Measurements from ENCODE around the gene MACO1.

The MACO1 gene

GRCh38 chr1:25545767-25546166 is 115.1 kb downstream of the MACO1 start:
- TF ChIP-seq CTCF (IDR thresholded peaks at IDR 0.05; ENCODE audit: extremely low read depth, insufficient read depth, missing control alignments) = no peak
- DNase-seq (ENCODE audit: low spot score) = no peak
- in situ Hi-C loops (cut with MboI; ENCODE audit: low pct_unique_long_range_greater_than_20kb, low sequenced_read_pairs, unreplicated experiment) = no loop called here

DNA sequence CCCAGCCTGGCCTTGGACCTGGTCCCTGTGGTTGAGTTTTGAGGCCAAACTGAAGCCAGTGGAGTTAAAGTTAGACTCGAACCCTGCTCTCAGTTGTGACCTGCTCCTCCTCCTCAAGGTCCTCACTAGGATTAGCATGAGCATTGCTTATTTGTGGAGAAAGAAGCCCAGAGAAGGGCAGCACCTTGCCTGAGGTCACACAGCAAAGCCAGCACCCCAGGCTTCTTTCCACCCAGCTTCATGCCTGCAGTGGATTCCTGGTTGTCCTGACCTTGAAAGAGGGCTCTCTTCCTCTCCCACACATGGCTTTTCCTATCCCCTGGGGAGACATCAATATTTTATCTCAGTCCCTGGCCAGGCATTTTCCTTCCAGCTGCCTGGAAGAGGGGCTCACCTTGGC is 115.5 kb downstream of the MACO1 start:
- in situ Hi-C loops (cut with MboI; ENCODE audit: low pct_unique_long_range_greater_than_20kb, low sequenced_read_pairs, unreplicated experiment) = no loop called here
- no peak for TF ChIP-seq CTCF (IDR thresholded peaks at IDR 0.05; ENCODE audit: extremely low read depth, insufficient read depth, missing control alignments)
- no peak for DNase-seq (ENCODE audit: low spot score)

GRCh38 chr1:25548601-25549000 is 117.9 kb downstream of the MACO1 start:
- no peak for DNase-seq (ENCODE audit: low spot score)
- in situ Hi-C loops (cut with MboI; ENCODE audit: low pct_unique_long_range_greater_than_20kb, low sequenced_read_pairs, unreplicated experiment) = no loop called here
- no peak for TF ChIP-seq CTCF (IDR thresholded peaks at IDR 0.05; ENCODE audit: extremely low read depth, insufficient read depth, missing control alignments)

- TF ChIP-seq CTCF (IDR thresholded peaks at IDR 0.05; ENCODE audit: extremely low read depth, insufficient read depth, missing control alignments) = no peak
- peak; percentile 93 for DNase-seq (ENCODE audit: low spot score)
- in situ Hi-C loops (cut with MboI; ENCODE audit: low pct_unique_long_range_greater_than_20kb, low sequenced_read_pairs, unreplicated experiment) = no loop called here
These were observed 118.8 kb downstream of the MACO1 start for GRCh38 chr1:25549273-25550154.

Measured in GM13977 (cell line).